HG03521 (cell line): ENCODE measurements around the gene DMD.

Source experiments
- ATAC-seq: cut with Tn5 transposase; IDR thresholded peaks from one replicate; pipeline ENCODE4 v1.9.1; 2021; ENCODE audit warnings: mild to moderate bottlenecking, moderate library complexity; ENCODE audit not compliant: unreplicated experiment

The DMD gene

GRCh38 chrX:31093639-31093975, 2117.7 kb downstream of the DMD start:
- no peak for ATAC-seq

GRCh38 chrX:31092970-31093638, 2118.2 kb downstream of the DMD start:
- ATAC-seq, result no peak

GRCh38 chrX:31092476-31092875, 2118.9 kb downstream of the DMD start:
- ATAC-seq, result no peak

- ATAC-seq, result no peak
Observed at GRCh38 chrX:31091819-31092218, 2119.5 kb downstream of the DMD start.

GRCh38 chrX:31074522-31074921, 2136.8 kb downstream of the DMD start:
- no peak for ATAC-seq

- no peak for ATAC-seq
Observed at GRCh38 chrX:31071725-31072124, 2139.6 kb downstream of the DMD start, which contains the start of gene FTHL17. Gene FTHL17 (minus strand): TSS chrX:31072041. CDS start chrX:31071953, 88 bp downstream.

- ATAC-seq, result no peak
Observed at GRCh38 chrX:31071262-31071661, 2140.1 kb downstream of the DMD start.

GRCh38 chrX:31070057-31070468, 2141.3 kb downstream of the DMD start:
- no peak for ATAC-seq
